Gastroesophageal sphincter (tissue), 4 donors: ENCODE measurements around the gene DGKG. TPM values are rescaled to one million over a fixed set of nuclear protein-coding genes. Genes with fewer than 3 reads are reported as not detected.

ENCODE experiments used
- ATAC-seq: fragments of 150-250 bp; one replicate; pipeline ENCODE4 v1.9.1; 2016; ENCODE audit warnings: mild to moderate bottlenecking, moderate library complexity
- H3K27ac ChIP-seq, 4 donors: fragments of 200-600 bp; sonication (generic) in 3 of 4; 1 replicate in 3 of 4; 2 replicates in 1 of 4; pipeline ENCODE4 v1.5.1; 2016 to 2019
- H3K27me3 ChIP-seq: fragments of 200-600 bp; sonication (generic); one replicate; pipeline ENCODE4 v1.5.1; 2019
- H3K36me3 ChIP-seq, 2 donors: fragments of 200-600 bp; sonication (generic); one replicate each; pipeline ENCODE4 v1.5.1; 2019; ENCODE audit warnings: control low read depth in 1 of 2
- H3K4me1 ChIP-seq, 3 donors: fragments of 200-600 bp; sonication (generic); 1 replicate in 2 of 3; 2 replicates in 1 of 3; pipeline ENCODE4 v1.5.1; 2016 to 2019; ENCODE audit warnings: control low read depth in 2 of 3
- H3K4me3 ChIP-seq, 2 donors: fragments of 200-600 bp; sonication (generic); one replicate each; pipeline ENCODE4 v1.5.1; 2019; ENCODE audit warnings: mild to moderate bottlenecking in 1 of 2, moderate library complexity in 1 of 2
- H3K9me3 ChIP-seq, 3 donors: fragments of 200-600 bp; sonication (generic); one replicate each; pipeline ENCODE4 v1.5.1; 2017 to 2019; ENCODE audit warnings: control low read depth in 2 of 3
- EP300 ChIP-seq: sonication (generic); formaldehyde crosslinking; IDR thresholded peaks from one replicate; pipeline ENCODE4 v1.6.1; 2017; ENCODE audit warnings: antibody characterized with exemption, mild to moderate bottlenecking
- POLR2A ChIP-seq, 2 donors: fragments of 450-650 bp; IDR thresholded peaks; one replicate each; pipeline ENCODE4 v1.6.1; 2017; ENCODE audit warnings: antibody characterized with exemption in 2 of 2, mild to moderate bottlenecking in 2 of 2, moderate library complexity in 1 of 2
- POLR2AphosphoS5 ChIP-seq: sonication (generic); formaldehyde crosslinking; IDR thresholded peaks from one replicate; pipeline ENCODE4 v1.6.1; 2017; ENCODE audit warnings: antibody characterized with exemption
- WGBS, 2 donors: methylation state at CpG; one replicate each; pipeline ENCODE4 v1.1.5; 2018; ENCODE audit warnings: low coverage in 1 of 2; 5-methylcytosine and 5-hydroxymethylcytosine counted together
- total RNA-seq, 4 donors: library from RNA; depleted of rRNA; stranded (reverse); fragments of >200 nt; gene quantifications; one replicate each; pipeline ENCODE4 v1.1.0, GENCODE V29; 2016
- TF ChIP-seq, protein P1 (sequence below), 4 experiments: fragments of 200-600 bp in 2 of 4; fragments of 450-650 bp in 2 of 4; sonication (generic) in 1 of 4; IDR thresholded peaks; one replicate each; pipeline ENCODE4 v1.5.1; 2017 to 2019; ENCODE audit warnings: antibody characterized with exemption in 4 of 4, mild to moderate bottlenecking in 2 of 4, moderate library complexity in 2 of 4

The DGKG gene
- total RNA-seq, 4 donors from 2014 or later = 46.3 to 134 (median 90.4) TPM

DNA sequence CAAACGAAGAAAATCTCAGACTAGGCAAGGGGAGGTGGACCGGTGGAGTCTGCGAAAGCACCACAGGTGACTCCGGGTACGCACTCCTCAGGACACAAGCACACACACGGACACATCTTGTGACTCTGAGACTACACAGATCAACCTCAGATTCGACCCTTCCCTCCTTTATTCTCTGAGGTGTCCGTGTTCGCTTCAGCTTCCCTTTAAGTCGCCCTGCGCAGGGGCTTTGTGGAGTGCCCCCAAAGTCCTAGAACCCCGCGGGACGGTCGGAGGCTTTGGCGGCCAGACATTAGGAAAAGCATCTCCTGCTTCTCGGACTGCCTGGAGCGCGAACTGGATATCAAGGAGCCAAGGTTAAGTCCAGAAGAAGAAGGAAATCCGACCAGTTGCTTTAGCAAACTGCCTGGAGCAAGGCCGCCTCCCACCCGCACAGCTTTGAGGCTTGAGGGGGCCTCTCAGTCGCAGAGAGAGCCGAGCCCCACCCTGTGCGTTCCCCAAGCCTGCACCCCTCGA is 730 bp downstream of the DGKG start:
- 0% methylated on average over 2 to 16 of the region's 26 CpGs for WGBS, 2 donors
- no peak for ATAC-seq
- H3K36me3 ChIP-seq = no peaks in the 10 kb centered on the region
- no peaks in the 10 kb centered on the region for H3K9me3 ChIP-seq
- H3K4me1 ChIP-seq = peaks cover 6 to 83% (median 10%) of the 10 kb centered on the region in 3 donors
- TF ChIP-seq, protein P1, sequence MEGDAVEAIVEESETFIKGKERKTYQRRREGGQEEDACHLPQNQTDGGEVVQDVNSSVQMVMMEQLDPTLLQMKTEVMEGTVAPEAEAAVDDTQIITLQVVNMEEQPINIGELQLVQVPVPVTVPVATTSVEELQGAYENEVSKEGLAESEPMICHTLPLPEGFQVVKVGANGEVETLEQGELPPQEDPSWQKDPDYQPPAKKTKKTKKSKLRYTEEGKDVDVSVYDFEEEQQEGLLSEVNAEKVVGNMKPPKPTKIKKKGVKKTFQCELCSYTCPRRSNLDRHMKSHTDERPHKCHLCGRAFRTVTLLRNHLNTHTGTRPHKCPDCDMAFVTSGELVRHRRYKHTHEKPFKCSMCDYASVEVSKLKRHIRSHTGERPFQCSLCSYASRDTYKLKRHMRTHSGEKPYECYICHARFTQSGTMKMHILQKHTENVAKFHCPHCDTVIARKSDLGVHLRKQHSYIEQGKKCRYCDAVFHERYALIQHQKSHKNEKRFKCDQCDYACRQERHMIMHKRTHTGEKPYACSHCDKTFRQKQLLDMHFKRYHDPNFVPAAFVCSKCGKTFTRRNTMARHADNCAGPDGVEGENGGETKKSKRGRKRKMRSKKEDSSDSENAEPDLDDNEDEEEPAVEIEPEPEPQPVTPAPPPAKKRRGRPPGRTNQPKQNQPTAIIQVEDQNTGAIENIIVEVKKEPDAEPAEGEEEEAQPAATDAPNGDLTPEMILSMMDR (IDR thresholded peaks at IDR 0.05) = peak in 1 of 4 experiments; percentile 1
- no peak for TF ChIP-seq POLR2A (IDR thresholded peaks at IDR 0.05)
- TF ChIP-seq EP300 = no peak
- H3K27ac ChIP-seq = peak overlapping the region; percentile 80 to 95 (median 90)
- peak overlapping the region; percentile 82 to 84 for H3K4me3 ChIP-seq
- peaks cover 8% of the 10 kb centered on the region for H3K27me3 ChIP-seq

DNA sequence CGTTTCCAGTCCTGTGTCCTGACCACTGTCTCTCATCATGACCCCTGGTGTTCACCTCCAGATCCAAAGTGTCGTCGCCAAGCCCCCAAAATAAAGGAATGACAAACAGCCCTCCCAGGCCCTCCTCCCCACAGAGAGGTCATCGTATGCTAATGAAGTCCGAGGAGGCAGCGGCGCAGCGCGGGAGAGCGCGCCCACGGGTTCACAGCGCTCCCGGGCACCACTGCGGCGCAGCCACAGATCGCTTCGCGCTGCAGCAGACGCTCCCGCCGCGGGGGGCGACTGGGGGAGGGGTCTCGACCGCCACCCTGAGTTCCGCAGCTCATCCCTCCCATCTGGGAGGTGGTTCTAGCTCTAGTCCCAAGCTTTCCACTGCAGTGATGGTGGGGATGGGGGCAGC is 1.3 kb downstream of the DGKG start:
- peaks cover 5 to 83% (median 6%) of the 10 kb centered on the region in 3 donors for H3K4me1 ChIP-seq
- peak overlapping the region; percentile 80 to 95 (median 90) for H3K27ac ChIP-seq
- no peak for ATAC-seq

DNA sequence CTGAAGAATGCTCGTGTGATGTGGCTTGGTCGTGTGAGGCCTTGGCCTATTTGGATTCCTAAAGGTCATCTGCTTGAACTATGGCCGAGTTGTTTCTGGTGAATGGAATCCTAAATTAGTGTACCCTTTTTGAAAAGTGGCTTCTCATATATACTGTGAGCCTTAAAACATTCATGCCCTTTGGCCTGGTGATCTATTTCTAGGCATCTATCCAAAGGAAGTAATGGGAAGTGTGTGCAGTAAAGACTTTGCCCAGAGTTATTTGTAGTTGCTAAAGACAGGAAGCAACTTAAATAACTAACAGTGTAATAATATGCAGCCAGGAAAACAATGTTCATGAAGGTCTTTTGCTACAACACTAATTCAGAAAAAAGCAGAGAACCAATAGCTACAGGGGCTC is 3.0 kb downstream of the DGKG start:
- TF ChIP-seq, protein P1 (IDR thresholded peaks at IDR 0.05) = no peak
- TF ChIP-seq POLR2A (IDR thresholded peaks at IDR 0.05) (no peak), POLR2AphosphoS5 (no peak), EP300 (no peak)
- Histone ChIP-seq H3K27ac (peak overlapping the region in 3 of 4 donors; percentile 39 to 88 (median 44)), H3K9me3 (no peaks in the 10 kb centered on the region), H3K27me3 (peaks cover 8% of the 10 kb centered on the region), H3K4me3 (peak overlapping the region; percentile 82 to 84), H3K4me1 (peaks cover 0 to 85% (median 12%) of the 10 kb centered on the region in 3 donors), H3K36me3 (no peaks in the 10 kb centered on the region)
- no peak for ATAC-seq
- 11 to 24% methylated on average over 3 of the region's 3 CpGs for WGBS, 2 donors

More for the DNA sequence above, 1.3 kb downstream of the DGKG start:
- Histone ChIP-seq H3K9me3 (no peaks in the 10 kb centered on the region), H3K4me3 (peak overlapping the region; percentile 82 to 84), H3K36me3 (no peaks in the 10 kb centered on the region), H3K27me3 (peaks cover 8% of the 10 kb centered on the region)
- TF ChIP-seq POLR2AphosphoS5 = peak; percentile 85
- TF ChIP-seq, protein P1 (IDR thresholded peaks at IDR 0.05) = peak in 3 of 4 experiments; percentile 25 to 44 (median 29)
- TF ChIP-seq POLR2A (IDR thresholded peaks at IDR 0.05) = peak; percentile 52
- TF ChIP-seq EP300 = no peak
- WGBS, 2 donors = 0% methylated on average over 1 of the region's 27 CpGs; no CpG with 5 or more reads in 1 of the 2 donors

DNA sequence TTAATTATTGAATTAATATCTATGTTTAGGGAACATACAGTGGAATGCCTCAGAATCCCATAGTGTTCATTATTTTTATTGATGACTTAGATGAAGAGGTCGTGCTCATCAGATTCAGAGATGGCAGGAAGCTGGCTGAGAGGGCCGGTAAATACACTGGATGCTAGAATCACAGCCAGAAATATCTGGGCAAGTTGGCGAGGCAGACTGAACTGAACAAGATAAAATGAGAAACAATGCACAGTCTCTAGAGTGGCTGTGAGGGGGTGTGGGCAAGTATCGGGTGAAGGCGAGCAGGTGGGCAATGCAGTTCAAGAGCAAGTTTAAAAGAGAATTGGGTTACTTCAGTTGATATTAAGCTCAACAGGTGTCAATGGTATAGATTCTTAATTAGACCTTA is 5.9 kb downstream of the DGKG start:
- Histone ChIP-seq H3K27me3 (no peaks in the 10 kb centered on the region), H3K4me1 (peaks cover 0 to 74% (median 10%) of the 10 kb centered on the region in 3 donors), H3K36me3 (no peaks in the 10 kb centered on the region), H3K4me3 (no peak overlapping the region), H3K9me3 (no peaks in the 10 kb centered on the region), H3K27ac (peak overlapping the region in 2 of 4 donors; percentile 2 to 20)
- TF ChIP-seq, protein P1 (IDR thresholded peaks at IDR 0.05) = no peak
- TF ChIP-seq POLR2AphosphoS5 (no peak), POLR2A (IDR thresholded peaks at IDR 0.05) (no peak), EP300 (no peak)
- ATAC-seq = no peak
- WGBS, 2 donors = 36 to 56% methylated on average over 5 of the region's 5 CpGs

DNA sequence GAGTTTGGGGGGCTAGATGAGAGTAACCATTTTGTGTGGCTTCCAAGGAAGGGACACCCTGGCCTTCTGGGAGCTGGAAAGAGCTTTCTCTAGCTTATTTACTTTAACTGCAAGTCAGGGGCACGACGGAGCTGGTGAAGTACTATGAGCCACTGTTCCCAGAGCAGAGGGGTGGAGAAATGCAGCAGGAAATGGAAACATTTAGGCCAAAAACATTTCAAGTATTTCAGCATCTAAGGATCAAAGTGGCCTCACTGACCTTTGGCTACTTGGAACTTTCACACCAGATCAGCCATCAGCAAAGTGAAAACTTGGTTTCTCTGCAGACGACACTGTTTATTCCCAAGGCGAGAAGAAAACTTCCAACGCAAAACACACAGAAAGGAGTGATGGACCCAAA is 7.9 kb downstream of the DGKG start:
- no peak overlapping the region for H3K4me3 ChIP-seq
- H3K27ac ChIP-seq = peak overlapping the region in 3 of 4 donors; percentile 56 to 61 (median 59)
- 40 to 42% methylated on average over 1 to 5 of the region's 5 CpGs for WGBS, 2 donors
- H3K27me3 ChIP-seq = no peaks in the 10 kb centered on the region
- H3K4me1 ChIP-seq = peaks cover 0 to 74% (median 10%) of the 10 kb centered on the region in 3 donors
- H3K36me3 ChIP-seq = no peaks in the 10 kb centered on the region
- TF ChIP-seq, protein P1 (IDR thresholded peaks at IDR 0.05) = no peak
- TF ChIP-seq EP300 = no peak
- TF ChIP-seq POLR2AphosphoS5 = no peak
- no peak for TF ChIP-seq POLR2A (IDR thresholded peaks at IDR 0.05)
- no peaks in the 10 kb centered on the region for H3K9me3 ChIP-seq
- peak; percentile 22 for ATAC-seq
